ENCODE results near the gene UNC93A.
"Not testable (repeated sequence)": the region's sequence is repeated elsewhere in the genome, so short reads cannot be mapped to it uniquely, and the experiment has no call there.

UNC93A gene

GRCh38 chr6:167293590-167294091 lies 2.5 kb downstream of the UNC93A start:
- DNase-seq (ENCODE audit: low read depth) = no peak

GRCh38 chr6:167294241-167294640 lies 3.1 kb downstream of the UNC93A start:
- no peak for DNase-seq (ENCODE audit: low read depth)

- DNase-seq (ENCODE audit: low read depth) = no peak
These were observed 3.8 kb downstream of the UNC93A start for GRCh38 chr6:167294651-167295494.

GRCh38 chr6:167295495-167296292 lies 4.6 kb downstream of the UNC93A start:
- DNase-seq (ENCODE audit: low read depth) = no peak

- no peak for DNase-seq (ENCODE audit: low read depth)
These were observed 5.2 kb downstream of the UNC93A start for GRCh38 chr6:167296293-167296690.

- DNase-seq (ENCODE audit: low read depth) = no peak
These were observed 5.8 kb downstream of the UNC93A start for GRCh38 chr6:167296902-167297301.

- no peak for DNase-seq (ENCODE audit: low read depth)
These were observed 7.0 kb downstream of the UNC93A start for GRCh38 chr6:167298127-167298526.

- DNase-seq (ENCODE audit: low read depth) = no peak
These were observed 8.7 kb downstream of the UNC93A start for GRCh38 chr6:167299641-167300308.

GRCh38 chr6:167300902-167301777 lies 10.0 kb downstream of the UNC93A start:
- DNase-seq (ENCODE audit: low read depth) = no peak

- DNase-seq (ENCODE audit: low read depth) = no peak
These were observed 11.0 kb downstream of the UNC93A start for GRCh38 chr6:167302074-167302473.

- DNase-seq (ENCODE audit: low read depth) = no peak
These were observed 11.7 kb downstream of the UNC93A start for GRCh38 chr6:167302796-167303195.

- DNase-seq (ENCODE audit: low read depth) = no peak
These were observed 12.8 kb downstream of the UNC93A start for GRCh38 chr6:167303675-167304625.

GRCh38 chr6:167304912-167305311 lies 13.8 kb downstream of the UNC93A start:
- no peak for DNase-seq (ENCODE audit: low read depth)

- DNase-seq (ENCODE audit: low read depth) = no peak
These were observed 14.7 kb downstream of the UNC93A start for GRCh38 chr6:167305796-167306195.

GRCh38 chr6:167306401-167306998 lies 15.4 kb downstream of the UNC93A start:
- no peak for DNase-seq (ENCODE audit: low read depth)

- no peak for DNase-seq (ENCODE audit: low read depth)
These were observed 16.3 kb downstream of the UNC93A start for GRCh38 chr6:167307342-167307955.

- no peak for DNase-seq (ENCODE audit: low read depth)
These were observed 17.1 kb downstream of the UNC93A start for GRCh38 chr6:167308207-167308606.

- DNase-seq (ENCODE audit: low read depth) = not testable (repeated sequence)
These were observed 18.5 kb downstream of the UNC93A start for GRCh38 chr6:167309355-167310192.
